ENCODE measurements around the gene GPR37. TPM values are rescaled to one million over a fixed set of nuclear protein-coding genes. Genes with fewer than 3 reads are reported as not detected.

Gene GPR37
- polyA plus RNA-seq, 1 of the 3 experiments (the other 2 are of a cell fraction), result 0.03 TPM

DNA sequence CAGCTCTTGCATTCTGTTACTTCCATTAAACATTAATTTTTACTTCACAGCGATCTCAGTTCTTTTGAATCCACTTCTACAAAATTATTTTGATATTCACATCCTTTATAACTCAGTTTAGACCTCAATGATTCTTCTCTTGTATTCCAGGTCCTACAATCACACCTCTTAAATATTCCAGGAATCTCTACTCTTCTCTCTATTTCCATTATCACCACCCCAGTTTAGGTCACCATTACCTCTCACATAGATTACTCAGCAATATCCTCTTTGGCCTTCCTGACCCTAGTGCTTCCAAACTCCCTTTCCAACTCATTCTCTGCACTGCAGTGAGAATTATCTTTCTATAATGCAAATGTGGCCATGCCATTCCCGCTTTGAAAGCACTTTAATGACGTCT lies 27.1 kb upstream of the GPR37 start:
- H4K20me1 ChIP-seq (ENCODE audit: insufficient read depth), result no peaks in the 10 kb centered on the region
- 56% methylated on average over 3 of the region's 3 CpGs for WGBS (ENCODE audit: low lambda C conversion rate)
- H3F3A ChIP-seq (replicated peaks; ENCODE audit: insufficient read depth), result no peaks in the 10 kb centered on the region

DNA sequence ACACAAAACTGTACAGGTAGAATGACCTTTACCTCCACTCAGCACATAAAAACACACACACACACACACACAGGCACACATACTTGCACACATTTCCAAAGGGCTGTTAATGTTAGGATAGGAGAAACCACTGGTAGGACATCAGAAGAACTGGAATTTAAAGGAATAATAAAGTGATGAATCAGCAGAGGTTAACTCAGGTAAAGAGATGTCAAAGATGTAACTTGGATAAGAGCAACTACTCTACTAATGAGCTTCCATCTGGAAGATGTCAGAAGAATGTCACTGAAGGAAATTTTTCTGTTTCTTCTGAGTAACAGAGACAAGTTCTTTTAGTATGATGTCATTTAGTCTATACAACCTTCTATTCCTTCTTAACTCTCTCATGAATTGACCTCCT lies 26.4 kb upstream of the GPR37 start:
- no peak overlapping the region for H2AFZ ChIP-seq (ENCODE audit: low read depth)
- no peaks in the 10 kb centered on the region for H3F3A ChIP-seq (replicated peaks; ENCODE audit: insufficient read depth)
- no peaks in the 10 kb centered on the region for H3K9me3 ChIP-seq
- no peak overlapping the region for H3K27ac ChIP-seq (ENCODE audit: low read depth in 2 of 2, low read length in 1 of 2)
- peaks cover 0 to 5% of the 10 kb centered on the region in 2 experiments; a peak in 2 of 4 replicates for H3K4me1 ChIP-seq (ENCODE audit: control insufficient read depth in 1 of 2, insufficient read depth in 2 of 2, low read depth in 1 of 2, low read length in 1 of 2)
- H3K79me2 ChIP-seq (ENCODE audit: insufficient read depth), result no peaks in the 10 kb centered on the region
- H3K4me3 ChIP-seq (ENCODE audit: low read depth in 2 of 2, low read length in 1 of 2), result no peak overlapping the region
- ChIA-PET CTCF (interaction anchor here (0.6 to 2.7 kb wide), 5 partner anchors 10 to 637 kb away, joined by 3 to 11 read pairs (median 3); no protein-coding TSS in a partner anchor), POLR2A (no interaction called here)
- H3K9me2 ChIP-seq, result 0 out of 2 replicates have a peak, but pooled peaks cover 2% of the 10 kb centered on the region
- no peaks in the 10 kb centered on the region for H3K27me3 ChIP-seq (ENCODE audit: insufficient read depth)
- no peak for DNase-seq
- no peak overlapping the region for H3K9ac ChIP-seq
- H3K36me3 ChIP-seq (replicated peaks in 1 of 2; ENCODE audit: control insufficient read depth in 1 of 2, insufficient read depth in 2 of 2, low read length in 1 of 2), result no peaks in the 10 kb centered on the region
- H3K4me2 ChIP-seq, result no peak overlapping the region
- TF ChIP-seq EP300 (IDR thresholded peaks at IDR 0.05; ENCODE audit: borderline replicate concordance in 1 of 2, low read depth in 1 of 2, low read length in 1 of 2), result no peak
- no peak for TF ChIP-seq SMC3 (IDR thresholded peaks at IDR 0.05; ENCODE audit: low read depth, low read length)
- TF ChIP-seq MEF2A (IDR thresholded peaks at IDR 0.05; ENCODE audit: borderline replicate concordance, low read depth), result no peak
- TF ChIP-seq, protein P1, sequence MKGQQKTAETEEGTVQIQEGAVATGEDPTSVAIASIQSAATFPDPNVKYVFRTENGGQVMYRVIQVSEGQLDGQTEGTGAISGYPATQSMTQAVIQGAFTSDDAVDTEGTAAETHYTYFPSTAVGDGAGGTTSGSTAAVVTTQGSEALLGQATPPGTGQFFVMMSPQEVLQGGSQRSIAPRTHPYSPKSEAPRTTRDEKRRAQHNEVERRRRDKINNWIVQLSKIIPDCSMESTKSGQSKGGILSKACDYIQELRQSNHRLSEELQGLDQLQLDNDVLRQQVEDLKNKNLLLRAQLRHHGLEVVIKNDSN (IDR thresholded peaks at IDR 0.05; ENCODE audit: borderline replicate concordance, low read depth), result no peak
- TF ChIP-seq NRF1 (IDR thresholded peaks at IDR 0.05; ENCODE audit: low read depth, low read length), result no peak
- TF ChIP-seq, protein P2, sequence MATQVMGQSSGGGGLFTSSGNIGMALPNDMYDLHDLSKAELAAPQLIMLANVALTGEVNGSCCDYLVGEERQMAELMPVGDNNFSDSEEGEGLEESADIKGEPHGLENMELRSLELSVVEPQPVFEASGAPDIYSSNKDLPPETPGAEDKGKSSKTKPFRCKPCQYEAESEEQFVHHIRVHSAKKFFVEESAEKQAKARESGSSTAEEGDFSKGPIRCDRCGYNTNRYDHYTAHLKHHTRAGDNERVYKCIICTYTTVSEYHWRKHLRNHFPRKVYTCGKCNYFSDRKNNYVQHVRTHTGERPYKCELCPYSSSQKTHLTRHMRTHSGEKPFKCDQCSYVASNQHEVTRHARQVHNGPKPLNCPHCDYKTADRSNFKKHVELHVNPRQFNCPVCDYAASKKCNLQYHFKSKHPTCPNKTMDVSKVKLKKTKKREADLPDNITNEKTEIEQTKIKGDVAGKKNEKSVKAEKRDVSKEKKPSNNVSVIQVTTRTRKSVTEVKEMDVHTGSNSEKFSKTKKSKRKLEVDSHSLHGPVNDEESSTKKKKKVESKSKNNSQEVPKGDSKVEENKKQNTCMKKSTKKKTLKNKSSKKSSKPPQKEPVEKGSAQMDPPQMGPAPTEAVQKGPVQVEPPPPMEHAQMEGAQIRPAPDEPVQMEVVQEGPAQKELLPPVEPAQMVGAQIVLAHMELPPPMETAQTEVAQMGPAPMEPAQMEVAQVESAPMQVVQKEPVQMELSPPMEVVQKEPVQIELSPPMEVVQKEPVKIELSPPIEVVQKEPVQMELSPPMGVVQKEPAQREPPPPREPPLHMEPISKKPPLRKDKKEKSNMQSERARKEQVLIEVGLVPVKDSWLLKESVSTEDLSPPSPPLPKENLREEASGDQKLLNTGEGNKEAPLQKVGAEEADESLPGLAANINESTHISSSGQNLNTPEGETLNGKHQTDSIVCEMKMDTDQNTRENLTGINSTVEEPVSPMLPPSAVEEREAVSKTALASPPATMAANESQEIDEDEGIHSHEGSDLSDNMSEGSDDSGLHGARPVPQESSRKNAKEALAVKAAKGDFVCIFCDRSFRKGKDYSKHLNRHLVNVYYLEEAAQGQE (IDR thresholded peaks at IDR 0.05; ENCODE audit: low read depth, low read length), result no peak
- TF ChIP-seq RCOR1 (IDR thresholded peaks at IDR 0.05; ENCODE audit: low read length), result no peak
- no peak for TF ChIP-seq POLR2AphosphoS5 (IDR thresholded peaks at IDR 0.05; ENCODE audit: low read depth, low read length)
- TF ChIP-seq, protein P3, sequence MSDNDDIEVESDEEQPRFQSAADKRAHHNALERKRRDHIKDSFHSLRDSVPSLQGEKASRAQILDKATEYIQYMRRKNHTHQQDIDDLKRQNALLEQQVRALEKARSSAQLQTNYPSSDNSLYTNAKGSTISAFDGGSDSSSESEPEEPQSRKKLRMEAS (IDR thresholded peaks at IDR 0.05; ENCODE audit: low read depth), result no peak
- no peak for TF ChIP-seq FOSL2 (IDR thresholded peaks at IDR 0.05; ENCODE audit: borderline replicate concordance, low read depth)
- TF ChIP-seq FOXJ3 (CRISPR knock-in tag; IDR thresholded peaks at IDR 0.05), result no peak
- TF ChIP-seq ELF1 (IDR thresholded peaks at IDR 0.05), result no peak
- no peak for TF ChIP-seq GABPA (IDR thresholded peaks at IDR 0.05; ENCODE audit: low read depth)
- no peaks in the 10 kb centered on the region for H4K20me1 ChIP-seq (ENCODE audit: insufficient read depth)

More for the DNA sequence above, 27.1 kb upstream of the GPR37 start:
- no peaks in the 10 kb centered on the region for H3K27me3 ChIP-seq (ENCODE audit: insufficient read depth)
- H3K4me1 ChIP-seq (ENCODE audit: control insufficient read depth in 1 of 2, insufficient read depth in 2 of 2, low read depth in 1 of 2, low read length in 1 of 2), result peaks cover 0 to 5% of the 10 kb centered on the region in 2 experiments; a peak in 2 of 4 replicates
- no peak overlapping the region for H3K4me2 ChIP-seq
- 0 out of 2 replicates have a peak, but pooled peaks cover 2% of the 10 kb centered on the region for H3K9me2 ChIP-seq
- no peak overlapping the region for H2AFZ ChIP-seq (ENCODE audit: low read depth)
- no peak overlapping the region for H3K27ac ChIP-seq (ENCODE audit: low read depth in 2 of 2, low read length in 1 of 2)
- ChIA-PET CTCF (interaction anchor here (0.6 to 1.5 kb wide), 2 partner anchors 8 to 10 kb away, joined by 3 read pairs; no protein-coding TSS in a partner anchor), POLR2A (no interaction called here)
- TF ChIP-seq MEF2A (IDR thresholded peaks at IDR 0.05; ENCODE audit: borderline replicate concordance, low read depth), result no peak
- no peak for TF ChIP-seq FOSL2 (IDR thresholded peaks at IDR 0.05; ENCODE audit: borderline replicate concordance, low read depth)
- TF ChIP-seq GATA2 (CRISPR knock-in tag; IDR thresholded peaks at IDR 0.05), result no peak
- no peak for TF ChIP-seq MXI1 (IDR thresholded peaks at IDR 0.05; ENCODE audit: low read depth, low read length)
- TF ChIP-seq EP300 (IDR thresholded peaks at IDR 0.05; ENCODE audit: borderline replicate concordance in 1 of 2, low read depth in 1 of 2, low read length in 1 of 2), result no peak
- TF ChIP-seq, protein P3 (IDR thresholded peaks at IDR 0.05; ENCODE audit: low read depth), result no peak
- TF ChIP-seq POLR2AphosphoS5 (IDR thresholded peaks at IDR 0.05; ENCODE audit: low read depth, low read length), result no peak
- no peak overlapping the region for H3K4me3 ChIP-seq (ENCODE audit: low read depth in 2 of 2, low read length in 1 of 2)
- no peaks in the 10 kb centered on the region for H3K9me3 ChIP-seq
- no peak overlapping the region for H3K9ac ChIP-seq
- H3K36me3 ChIP-seq (replicated peaks in 1 of 2; ENCODE audit: control insufficient read depth in 1 of 2, insufficient read depth in 2 of 2, low read length in 1 of 2), result no peaks in the 10 kb centered on the region
- no peak for DNase-seq
- no peaks in the 10 kb centered on the region for H3K79me2 ChIP-seq (ENCODE audit: insufficient read depth)

Data from SK-N-SH (cell line).